HCT116 (cell line): ENCODE results near the gene ZBTB3. TPM values are rescaled to one million over a fixed set of nuclear protein-coding genes. Genes with fewer than 3 reads are reported as not detected.

Experiments
- ATAC-seq: fragments of 200-7000 bp; cut with Tn5 transposase; 2 replicates; pipeline ENCODE4 v1.9.1; 2020; ENCODE audit warnings: mild to moderate bottlenecking, moderate library complexity
- BruUV-seq: library from RNA; stranded (reverse); fragments of 400-500 nt; replicated peaks from 2 replicates; lab custom pipeline; 2021; lab: Mats Ljungman, UMichigan
- CTCF ChIA-PET: fragments of 300-600 bp; sonication (Branson Sonifier 250); formaldehyde crosslinking; loops from one replicate; lab custom pipeline; 2021; ENCODE audit warnings: antibody characterized with exemption; lab: Charles Lee
- POLR2A ChIA-PET: fragments of 300-600, 350-600 bp; sonication (Branson Sonifier 250); formaldehyde crosslinking; loops from one replicate; lab custom pipeline; 2021; ENCODE audit warnings: antibody characterized with exemption; lab: Charles Lee
- RAD21 ChIA-PET, 2 experiments: fragments of 300-600 bp; sonication (Branson Sonifier 250); formaldehyde crosslinking; loops; one replicate each; lab custom pipeline; 2023; ENCODE audit warnings: low total read pairs in 2 of 2; ENCODE audit not compliant: uncharacterized antibody in 2 of 2, unreplicated experiment in 2 of 2, low non-redundant PET in 1 of 2; lab: Charles Lee
- DNase-seq: peaks from one replicate; pipeline ENCODE4 v3.0.0-alpha.2; 2010; ENCODE audit warnings: low read depth, low spot score
- H2AFZ ChIP-seq: fragments of 200-600 bp; shearing (Covaris generic), sonication (generic); 2 replicates; pipeline ENCODE4 v1.6.1; 2017; ENCODE audit warnings: low read depth, mixed run types, mixed read lengths, antibody characterized with exemption, low read length; ENCODE audit not compliant: poor library complexity, severe bottlenecking
- H3K27ac ChIP-seq: 2 replicates; pipeline ENCODE4 v1.5.1; 2012; ENCODE audit warnings: low read depth, low read length
- H3K27me3 ChIP-seq: fragments of 200-600 bp; sonication (generic); 2 replicates; pipeline ENCODE4 v1.6.1; 2016; ENCODE audit warnings: mixed run types, low read length, mixed read lengths; ENCODE audit not compliant: insufficient read depth
- H3K36me3 ChIP-seq, 2 experiments: fragments of 200-500 bp in 1 of 2; fragments of 200-600 bp in 1 of 2; sonication (Bioruptor generic) in 1 of 2; sonication (generic) in 1 of 2; 2 replicates each; pipeline versions ENCODE4 v1.5.1 to v1.6.1; 2014 to 2016; ENCODE audit warnings: low read length in 2 of 2, inconsistent platforms in 1 of 2, mixed read lengths in 1 of 2, mixed run types in 1 of 2; ENCODE audit not compliant: insufficient read depth in 2 of 2, control insufficient read depth in 1 of 2
- H3K4me1 ChIP-seq, 2 experiments: fragments of 200-600 bp in 1 of 2; sonication (generic) in 1 of 2; 2 replicates each; pipeline versions ENCODE4 v1.5.1 to v1.6.1; 2012 to 2017; ENCODE audit warnings: low read length in 2 of 2, inconsistent platforms in 1 of 2, mild to moderate bottlenecking in 1 of 2, mixed read lengths in 1 of 2, mixed run types in 1 of 2, moderate library complexity in 1 of 2; ENCODE audit not compliant: insufficient read depth in 2 of 2, control insufficient read depth in 1 of 2
- H3K4me2 ChIP-seq: fragments of 200-600 bp; sonication (generic); 2 replicates; pipeline ENCODE4 v1.6.1; 2017; ENCODE audit warnings: mixed run types, low read length, mixed read lengths
- H3K4me3 ChIP-seq, 2 experiments: fragments of 200-600 bp in 1 of 2; sonication (generic) in 1 of 2; replicated peaks in 1 of 2; 2 replicates each; pipeline ENCODE4 v1.5.1; 2011 to 2016; ENCODE audit warnings: low read length in 2 of 2, control low read depth in 1 of 2, low read depth in 1 of 2, mild to moderate bottlenecking in 1 of 2, mixed read lengths in 1 of 2, mixed run types in 1 of 2
- H3K79me2 ChIP-seq: fragments of 200-600 bp; sonication (generic); 2 replicates; pipeline ENCODE4 v1.6.1; 2017; ENCODE audit warnings: mild to moderate bottlenecking, mixed run types, low read length, moderate library complexity, mixed read lengths; ENCODE audit not compliant: insufficient read depth
- H3K9ac ChIP-seq: fragments of 200-600 bp; sonication (generic); 2 replicates; pipeline ENCODE4 v1.6.1; 2016; ENCODE audit warnings: low read length, mixed read lengths
- H3K9me2 ChIP-seq: fragments of 200-600 bp; sonication (generic), shearing (Covaris generic); 2 replicates; pipeline ENCODE4 v1.6.1; 2017; ENCODE audit warnings: mixed run types, mild to moderate bottlenecking, moderate library complexity; ENCODE audit not compliant: insufficient read depth
- H3K9me3 ChIP-seq, 2 experiments: fragments of 200-500 bp in 1 of 2; fragments of 200-600 bp in 1 of 2; sonication (Bioruptor generic) in 1 of 2; sonication (generic) in 1 of 2; 2 replicates each; pipeline ENCODE4 v1.6.1; 2014 to 2017; ENCODE audit warnings: low read length in 2 of 2, mixed read lengths in 2 of 2, inconsistent platforms in 1 of 2, low read depth in 1 of 2, mild to moderate bottlenecking in 1 of 2, mixed run types in 1 of 2, moderate library complexity in 1 of 2; ENCODE audit not compliant: control insufficient read depth in 1 of 2, insufficient read depth in 1 of 2
- H4K20me1 ChIP-seq: fragments of 200-600 bp; sonication (generic), shearing (Covaris generic); 2 replicates; pipeline ENCODE4 v1.6.1; 2017; ENCODE audit warnings: mixed run types, mild to moderate bottlenecking, moderate library complexity; ENCODE audit not compliant: insufficient read depth
- CBX3 ChIP-seq: IDR thresholded peaks from 2 replicates; pipeline ENCODE4 v1.6.1; 2012; ENCODE audit warnings: low read depth
- EGR1 ChIP-seq: IDR thresholded peaks from 2 replicates; pipeline ENCODE4 v1.6.1; 2012; ENCODE audit warnings: low read depth
- ELF1 ChIP-seq: IDR thresholded peaks from 2 replicates; pipeline ENCODE4 v1.6.1; 2012; ENCODE audit warnings: low read depth, borderline replicate concordance
- EZH2 ChIP-seq: fragments of 200-600 bp; sonication (generic); IDR thresholded peaks from 2 replicates; pipeline ENCODE4 v1.6.1; 2017; ENCODE audit warnings: antibody characterized with exemption, mixed run types
- EZH2phosphoT487 ChIP-seq: fragments of 200-600 bp; IDR thresholded peaks from 2 replicates; pipeline ENCODE4 v1.6.1; 2018; ENCODE audit warnings: antibody characterized with exemption, borderline replicate concordance
- FOSL1 ChIP-seq: IDR thresholded peaks from 2 replicates; pipeline ENCODE4 v1.6.1; 2012; ENCODE audit warnings: low read depth
- JUND ChIP-seq: IDR thresholded peaks from 2 replicates; pipeline ENCODE4 v1.6.1; 2012
- REST ChIP-seq: IDR thresholded peaks from 2 replicates; pipeline ENCODE4 v1.6.1; 2012; ENCODE audit warnings: low read depth
- SRF ChIP-seq: IDR thresholded peaks from 2 replicates; pipeline ENCODE4 v1.6.1; 2012; ENCODE audit warnings: low read depth
- YY1 ChIP-seq: IDR thresholded peaks from 2 replicates; pipeline ENCODE4 v1.6.1; 2011; ENCODE audit warnings: low read length, low read depth, moderate library complexity, mild to moderate bottlenecking; ENCODE audit not compliant: insufficient replicate concordance; ENCODE audit errors: extremely low read depth
- ZBTB33 ChIP-seq: IDR thresholded peaks from 2 replicates; pipeline ENCODE4 v1.6.1; 2011; ENCODE audit warnings: mild to moderate bottlenecking, low read length, moderate library complexity; ENCODE audit not compliant: insufficient replicate concordance; ENCODE audit errors: extremely low read depth
- ZFX ChIP-seq: fragments of 450-650 bp; IDR thresholded peaks from 2 replicates; pipeline ENCODE4 v1.6.1; 2017
- intact Hi-C: fragments of 100-400 bp; cut with micrococcal nuclease; formaldehyde crosslinking; loops from 2 replicates; pipeline ENCODE4 v1.10.0; 2022
- total RNA-seq: library from RNA; stranded (reverse); gene quantifications from one replicate; pipeline ENCODE4 v1.2.1, GENCODE V29; 2021; ENCODE audit not compliant: unreplicated experiment

ZBTB3 gene
- total RNA-seq, 1 experiment from 2014 or later: 11.3 TPM

GRCh38 chr11:62799486-62799885 lies 45.5 kb upstream of the ZBTB3 start:
- Histone ChIP-seq H3K27me3 (no peaks in the 10 kb centered on the region), H3K36me3 (peaks cover 59 to 70% of the 10 kb centered on the region in 2 experiments), H3K9me2 (no peaks in the 10 kb centered on the region), H3K9ac (no peak overlapping the region), H3K27ac (no peak overlapping the region), H4K20me1 (no peaks in the 10 kb centered on the region), H3K9me3 (no peaks in the 10 kb centered on the region), H3K4me3 (no peak overlapping the region), H3K4me2 (no peak overlapping the region), H3K79me2 (peaks cover 31% of the 10 kb centered on the region), H3K4me1 (peaks cover 0 to 8% of the 10 kb centered on the region in 2 experiments; a peak in 2 of 4 replicates), H2AFZ (no peak overlapping the region)
- TF ChIP-seq ELF1: no peak
- no peak for TF ChIP-seq EZH2phosphoT487
- POLR2A ChIA-PET: interaction anchor here (2.6 kb wide), 1 partner anchor 42 kb away, joined by 5 read pairs; no protein-coding TSS in a partner anchor
- intact Hi-C loops: no loop called here
- BruUV-seq: no TSS peak
- DNase-seq: no peak
- CTCF ChIA-PET: no interaction called here
- RAD21 ChIA-PET: no interaction called here
- ATAC-seq: no peak

GRCh38 chr11:62796281-62796680 lies 42.3 kb upstream of the ZBTB3 start:
- Histone ChIP-seq H3K4me2 (no peak overlapping the region), H3K9ac (no peak overlapping the region), H4K20me1 (no peaks in the 10 kb centered on the region), H3K4me3 (no peak overlapping the region), H3K79me2 (peaks cover 8% of the 10 kb centered on the region), H3K36me3 (peaks cover 55 to 73% of the 10 kb centered on the region in 2 experiments), H3K27ac (no peak overlapping the region), H3K9me2 (no peaks in the 10 kb centered on the region), H3K9me3 (no peaks in the 10 kb centered on the region), H2AFZ (no peak overlapping the region), H3K27me3 (no peaks in the 10 kb centered on the region), H3K4me1 (peaks cover 9% of the 10 kb centered on the region in 2 experiments; a peak in 3 of 4 replicates)
- no peak for ATAC-seq
- ChIA-PET CTCF (interaction anchor here (0.6 kb wide), 1 partner anchor 514 kb away, joined by 5 read pairs; no protein-coding TSS in a partner anchor), RAD21 (no interaction called here), POLR2A (interaction anchor here (2.5 kb wide), 1 partner anchor 45 kb away, joined by 6 read pairs; no protein-coding TSS in a partner anchor)
- BruUV-seq: no TSS peak
- DNase-seq: no peak
- intact Hi-C loops: no loop called here
- TF ChIP-seq ZBTB33 (no peak), EGR1 (no peak), REST (no peak), CBX3 (no peak), EZH2 (no peak), SRF (no peak), YY1 (no peak), FOSL1 (no peak), EZH2phosphoT487 (no peak), JUND (no peak), ZFX (no peak), ELF1 (no peak)
